ENCODE measurements around the gene SSR2. TPM values are rescaled to one million over a fixed set of nuclear protein-coding genes. Genes with fewer than 3 reads are reported as not detected.

The SSR2 gene
- 431 and 503 TPM in 2 replicates for total RNA-seq

GRCh38 chr1:156020293-156021092 lies at the start of gene SSR2:
SSR2 (minus strand) TSS chr1:156020951; CDS start chr1:156020167, 784 bp downstream.

GRCh38 chr1:156060937-156061636 lies 40.3 kb upstream of the SSR2 start, which contains the start of gene RAB25:
RAB25 (plus strand) TSS chr1:156061160; CDS start chr1:156061401, 241 bp downstream.

GRCh38 chr1:156054500-156055280 lies 33.9 kb upstream of the SSR2 start, which contains the start of gene LAMTOR2:
LAMTOR2 (plus strand) TSS chr1:156054782; CDS start chr1:156054890, 108 bp downstream.

GRCh38 chr1:156053768-156054499 lies 33.2 kb upstream of the SSR2 start, which contains the start of gene UBQLN4:
UBQLN4 (minus strand) TSS chr1:156053798; CDS start chr1:156053701, 97 bp downstream.

GRCh38 chr1:155978325-155978972 lies 42.3 kb downstream of the SSR2 start, which contains the start of gene ARHGEF2:
ARHGEF2 (minus strand) TSS chr1:155978547; CDS start chr1:155978427, 120 bp downstream.

Other genes with a start within 250 kb of the SSR2 start
- gene GON4L, start 163.7 kb downstream of the SSR2 start, total RNA-seq: 13.6 and 16.8 TPM in 2 replicates
- gene SYT11, start 161.4 kb downstream of the SSR2 start, total RNA-seq: 20.8 and 21.9 TPM in 2 replicates
- 7.9 and 12.2 TPM in 2 replicates for gene RIT1, start 109.6 kb downstream of the SSR2 start, total RNA-seq
- gene KHDC4, start 86.5 kb downstream of the SSR2 start, total RNA-seq: 16.5 and 22.6 TPM in 2 replicates
- gene RXFP4, start 79.3 kb downstream of the SSR2 start, total RNA-seq: not detected in 2 replicates
- 130 and 152 TPM in 2 replicates for gene ARHGEF2, start 42.4 kb downstream of the SSR2 start, total RNA-seq
- gene UBQLN4, start 32.8 kb upstream of the SSR2 start, total RNA-seq: 17.3 and 17.4 TPM in 2 replicates
- gene LAMTOR2, start 33.8 kb upstream of the SSR2 start, total RNA-seq: 80.4 and 88.7 TPM in 2 replicates
- 0.15 TPM in 1 of 2 replicates, not detected in the other for gene RAB25, start 40.2 kb upstream of the SSR2 start, total RNA-seq
- 5.1 and 6.2 TPM in 2 replicates for gene MEX3A, start 61.5 kb upstream of the SSR2 start, total RNA-seq
- 888 and 901 TPM in 2 replicates for gene LMNA, start 93.8 kb upstream of the SSR2 start, total RNA-seq
- 0.67 and 0.74 TPM in 2 replicates for gene SEMA4A, start 132.6 kb upstream of the SSR2 start, total RNA-seq
- 10.1 and 11.0 TPM in 2 replicates for gene SLC25A44, start 173.2 kb upstream of the SSR2 start, total RNA-seq
- gene PMF1, start 192.1 kb upstream of the SSR2 start, total RNA-seq: 78.7 and 84.4 TPM in 2 replicates
- gene BGLAP, start 221.2 kb upstream of the SSR2 start, total RNA-seq: 0.59 TPM in 1 of 2 replicates, not detected in the other
- gene PAQR6, start 227.1 kb upstream of the SSR2 start, total RNA-seq: 0.15 and 0.34 TPM in 2 replicates

Measured in bronchus fibroblast of lung (primary cell).